B cell (primary cell): ENCODE data around the gene CD226.

Experiments used
- EZH2 ChIP-seq: IDR thresholded peaks from 2 replicates; pipeline ENCODE4 v1.6.1; 2012; ENCODE audit warnings: borderline replicate concordance, low read depth, mild to moderate bottlenecking, moderate library complexity, low read length; ENCODE audit not compliant: insufficient read depth, poor library complexity, severe bottlenecking
- TF ChIP-seq, protein P1 (sequence below): fragments of 200-600 bp; IDR thresholded peaks from one replicate; pipeline ENCODE4 v1.8.0; 2022; ENCODE audit warnings: antibody characterized with exemption, mild to moderate bottlenecking

DNA sequence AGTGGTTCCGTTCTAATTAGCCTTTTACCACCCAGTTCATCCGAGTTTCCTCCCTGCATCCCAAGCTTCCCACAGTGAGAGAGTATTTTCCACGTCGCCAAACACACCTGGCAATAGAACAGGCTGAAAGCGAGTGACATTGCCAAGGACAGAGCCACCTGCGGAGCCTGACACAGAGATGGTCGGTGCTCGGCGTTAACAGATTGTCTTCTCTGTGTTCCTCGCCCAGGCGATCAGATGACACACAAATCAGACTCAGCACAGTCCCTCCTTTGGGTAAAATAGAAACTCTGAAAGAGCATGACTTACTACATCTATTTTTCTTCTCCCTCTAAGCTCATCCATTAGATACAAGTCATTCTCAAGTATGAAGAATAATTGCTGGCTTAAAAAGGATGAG is 107.7 kb downstream of the CD226 start:
- no peak for TF ChIP-seq EZH2
- TF ChIP-seq, protein P1, sequence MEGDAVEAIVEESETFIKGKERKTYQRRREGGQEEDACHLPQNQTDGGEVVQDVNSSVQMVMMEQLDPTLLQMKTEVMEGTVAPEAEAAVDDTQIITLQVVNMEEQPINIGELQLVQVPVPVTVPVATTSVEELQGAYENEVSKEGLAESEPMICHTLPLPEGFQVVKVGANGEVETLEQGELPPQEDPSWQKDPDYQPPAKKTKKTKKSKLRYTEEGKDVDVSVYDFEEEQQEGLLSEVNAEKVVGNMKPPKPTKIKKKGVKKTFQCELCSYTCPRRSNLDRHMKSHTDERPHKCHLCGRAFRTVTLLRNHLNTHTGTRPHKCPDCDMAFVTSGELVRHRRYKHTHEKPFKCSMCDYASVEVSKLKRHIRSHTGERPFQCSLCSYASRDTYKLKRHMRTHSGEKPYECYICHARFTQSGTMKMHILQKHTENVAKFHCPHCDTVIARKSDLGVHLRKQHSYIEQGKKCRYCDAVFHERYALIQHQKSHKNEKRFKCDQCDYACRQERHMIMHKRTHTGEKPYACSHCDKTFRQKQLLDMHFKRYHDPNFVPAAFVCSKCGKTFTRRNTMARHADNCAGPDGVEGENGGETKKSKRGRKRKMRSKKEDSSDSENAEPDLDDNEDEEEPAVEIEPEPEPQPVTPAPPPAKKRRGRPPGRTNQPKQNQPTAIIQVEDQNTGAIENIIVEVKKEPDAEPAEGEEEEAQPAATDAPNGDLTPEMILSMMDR: no peak
